ENCODE results near the gene RAMP1.

DNA sequence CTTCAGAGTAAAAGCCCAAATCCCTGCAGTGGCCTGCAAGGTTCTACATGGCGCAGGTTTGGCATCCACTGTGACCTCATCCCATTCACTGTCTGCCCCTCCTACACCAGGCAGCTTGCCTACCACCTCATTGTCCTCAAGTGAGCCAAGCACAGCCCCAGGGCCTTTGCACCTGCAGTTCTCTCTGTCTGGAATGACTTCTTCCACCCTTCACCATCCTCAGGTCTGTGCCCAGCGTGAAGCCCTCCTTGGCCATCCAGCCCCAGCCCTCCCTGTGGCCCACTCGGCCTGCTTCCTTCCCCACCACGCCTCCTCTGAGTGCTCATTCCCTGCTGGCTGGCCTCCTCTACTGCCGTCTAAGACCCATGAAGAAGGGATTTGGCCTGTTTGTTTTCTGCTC lies 74.8 kb downstream of the RAMP1 start:
- no peak for TF ChIP-seq EZH2 (IDR thresholded peaks at IDR 0.05; ENCODE audit: borderline replicate concordance)
- TF ChIP-seq, protein P1, sequence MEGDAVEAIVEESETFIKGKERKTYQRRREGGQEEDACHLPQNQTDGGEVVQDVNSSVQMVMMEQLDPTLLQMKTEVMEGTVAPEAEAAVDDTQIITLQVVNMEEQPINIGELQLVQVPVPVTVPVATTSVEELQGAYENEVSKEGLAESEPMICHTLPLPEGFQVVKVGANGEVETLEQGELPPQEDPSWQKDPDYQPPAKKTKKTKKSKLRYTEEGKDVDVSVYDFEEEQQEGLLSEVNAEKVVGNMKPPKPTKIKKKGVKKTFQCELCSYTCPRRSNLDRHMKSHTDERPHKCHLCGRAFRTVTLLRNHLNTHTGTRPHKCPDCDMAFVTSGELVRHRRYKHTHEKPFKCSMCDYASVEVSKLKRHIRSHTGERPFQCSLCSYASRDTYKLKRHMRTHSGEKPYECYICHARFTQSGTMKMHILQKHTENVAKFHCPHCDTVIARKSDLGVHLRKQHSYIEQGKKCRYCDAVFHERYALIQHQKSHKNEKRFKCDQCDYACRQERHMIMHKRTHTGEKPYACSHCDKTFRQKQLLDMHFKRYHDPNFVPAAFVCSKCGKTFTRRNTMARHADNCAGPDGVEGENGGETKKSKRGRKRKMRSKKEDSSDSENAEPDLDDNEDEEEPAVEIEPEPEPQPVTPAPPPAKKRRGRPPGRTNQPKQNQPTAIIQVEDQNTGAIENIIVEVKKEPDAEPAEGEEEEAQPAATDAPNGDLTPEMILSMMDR (IDR thresholded peaks at IDR 0.05; ENCODE audit: poor library complexity) = no peak
- no peak for TF ChIP-seq EZH2phosphoT487 (IDR thresholded peaks at IDR 0.05; ENCODE audit: low read depth, severe bottlenecking, unreplicated experiment)

Data from hepatocyte (in vitro differentiated cells).